IMR-90 (cell line): Measurements from ENCODE around the gene RAC2. TPM values are rescaled to one million over a fixed set of nuclear protein-coding genes. Genes with fewer than 3 reads are reported as not detected.

Source experiments
- ATAC-seq: fragments of 200-7000 bp; cut with Tn5 transposase; 2 replicates; pipeline ENCODE4 v1.9.1; 2020; ENCODE audit warnings: low read depth, mild to moderate bottlenecking, moderate library complexity
- BruUV-seq: library from RNA; stranded (reverse); fragments of 400-500 nt; replicated peaks from 2 replicates; lab custom pipeline; 2021; lab: Mats Ljungman, UMichigan
- CTCF ChIA-PET: fragments of 300-600 bp; formaldehyde crosslinking; extraction: SDS; loops from one replicate; lab custom pipeline; 2021; ENCODE audit warnings: antibody characterized with exemption; lab: Yijun Ruan, JAX
- POLR2A ChIA-PET: fragments of 300-600 bp; sonication (Branson Sonifier 250); formaldehyde crosslinking; loops from one replicate; lab custom pipeline; 2022; ENCODE audit warnings: antibody characterized with exemption; ENCODE audit not compliant: unreplicated experiment; lab: Charles Lee
- DNase-seq: peaks from one replicate; pipeline ENCODE4 v3.0.0; 2013
- H2AFZ ChIP-seq: replicated peaks from 2 replicates; pipeline ENCODE3; 2013; ENCODE audit warnings: low read length, mild to moderate bottlenecking; ENCODE audit not compliant: poor library complexity
- H2AK5ac ChIP-seq: 2 replicates; pipeline ENCODE4 v1.6.1; 2013; ENCODE audit warnings: low read depth, low read length, inconsistent platforms
- H2AK9ac ChIP-seq: replicated peaks from 2 replicates; pipeline ENCODE3; 2013; ENCODE audit warnings: mild to moderate bottlenecking, low read depth, low read length, moderate library complexity; ENCODE audit not compliant: poor library complexity
- H2BK120ac ChIP-seq: 2 replicates; pipeline ENCODE4 v1.6.1; 2013; ENCODE audit warnings: low read depth, low read length, inconsistent platforms
- H2BK15ac ChIP-seq: 3 replicates; pipeline ENCODE4 v1.6.1; 2013; ENCODE audit warnings: low read depth, low read length, inconsistent platforms
- H2BK20ac ChIP-seq: 2 replicates; pipeline ENCODE4 v1.6.1; 2013; ENCODE audit warnings: low read depth, mild to moderate bottlenecking, inconsistent platforms, low read length, moderate library complexity
- H2BK5ac ChIP-seq: 2 replicates; pipeline ENCODE4 v1.6.1; 2013; ENCODE audit warnings: mild to moderate bottlenecking, low read depth, low read length, inconsistent platforms; ENCODE audit not compliant: poor library complexity, severe bottlenecking
- H3K14ac ChIP-seq: replicated peaks from 2 replicates; pipeline ENCODE4 v1.6.1; 2013; ENCODE audit warnings: low read depth, low read length, inconsistent platforms
- H3K18ac ChIP-seq: 2 replicates; pipeline ENCODE4 v1.6.1; 2013; ENCODE audit warnings: low read depth, low read length, control low read depth
- H3K23ac ChIP-seq: 2 replicates; pipeline ENCODE4 v1.6.1; 2013; ENCODE audit warnings: low read depth, low read length, inconsistent platforms
- H3K27ac ChIP-seq: 2 replicates; pipeline ENCODE4 v1.5.1; 2013; ENCODE audit warnings: mild to moderate bottlenecking, control low read depth, low read length; ENCODE audit not compliant: insufficient read depth
- H3K27me3 ChIP-seq: 2 replicates; pipeline ENCODE4 v1.6.1; 2013; ENCODE audit warnings: low read length; ENCODE audit not compliant: control insufficient read depth, insufficient read depth
- H3K36me3 ChIP-seq: 2 replicates; pipeline ENCODE4 v1.6.1; 2013; ENCODE audit warnings: low read length, mixed read lengths; ENCODE audit not compliant: control insufficient read depth, insufficient read depth
- H3K4ac ChIP-seq: 2 replicates; pipeline ENCODE4 v1.6.1; 2013; ENCODE audit warnings: low read depth, low read length, inconsistent platforms
- H3K4me1 ChIP-seq: 2 replicates; pipeline ENCODE4 v1.6.1; 2013; ENCODE audit warnings: low read length, mixed read lengths; ENCODE audit not compliant: control insufficient read depth, insufficient read depth
- H3K4me2 ChIP-seq: 2 replicates; pipeline ENCODE4 v1.6.1; 2013; ENCODE audit warnings: low read depth, mild to moderate bottlenecking, control low read depth, low read length, moderate library complexity
- H3K4me3 ChIP-seq: 2 replicates; pipeline ENCODE4 v1.5.1; 2013; ENCODE audit warnings: low read depth, mild to moderate bottlenecking, control low read depth, low read length, moderate library complexity; ENCODE audit not compliant: insufficient read depth
- H3K56ac ChIP-seq: 2 replicates; pipeline ENCODE4 v1.6.1; 2013; ENCODE audit warnings: low read length, inconsistent platforms; ENCODE audit not compliant: insufficient read depth; ENCODE audit errors: extremely low read depth
- H3K79me1 ChIP-seq, 2 experiments: 2 replicates each; pipeline ENCODE4 v1.6.1; 2013; ENCODE audit warnings: low read length in 2 of 2, inconsistent platforms in 1 of 2, low read depth in 1 of 2
- H3K9ac ChIP-seq: 2 replicates; pipeline ENCODE4 v1.6.1; 2013; ENCODE audit warnings: low read depth, low read length, control low read depth
- H3K9me1 ChIP-seq: 2 replicates; pipeline ENCODE4 v1.6.1; 2013; ENCODE audit warnings: low read length, inconsistent platforms; ENCODE audit not compliant: insufficient read depth
- H3K9me3 ChIP-seq: 2 replicates; pipeline ENCODE4 v1.6.1; 2013; ENCODE audit warnings: low read length; ENCODE audit not compliant: control insufficient read depth, insufficient read depth
- H4K20me1 ChIP-seq: 2 replicates; pipeline ENCODE4 v1.6.1; 2013; ENCODE audit warnings: low read length, inconsistent platforms; ENCODE audit not compliant: insufficient read depth
- H4K5ac ChIP-seq: 2 replicates; pipeline ENCODE4 v1.6.1; 2013; ENCODE audit warnings: mild to moderate bottlenecking, low read depth, low read length, control low read depth
- H4K8ac ChIP-seq, 2 experiments: 2 replicates each; pipeline ENCODE4 v1.6.1; 2013; ENCODE audit warnings: low read depth in 2 of 2, low read length in 2 of 2, control low read depth in 1 of 2, inconsistent platforms in 1 of 2
- H4K91ac ChIP-seq: 2 replicates; pipeline ENCODE4 v1.6.1; 2013; ENCODE audit warnings: low read depth, low read length, inconsistent platforms; ENCODE audit not compliant: insufficient read depth
- BHLHE40 ChIP-seq: fragments of 150-350 bp; IDR thresholded peaks from 2 replicates; pipeline ENCODE4 v1.6.1; 2016; ENCODE audit warnings: mild to moderate bottlenecking, low read depth, low read length
- CHD1 ChIP-seq: IDR thresholded peaks from 2 replicates; pipeline ENCODE4 v1.6.1; 2012; ENCODE audit warnings: low read depth, low read length, improper control_type of control experiment
- CTCF ChIP-seq: conservative IDR thresholded peaks from 2 replicates; pipeline ENCODE4 v1.5.1; 2012; ENCODE audit warnings: mild to moderate bottlenecking, low read depth, low read length, improper control_type of control experiment
- FOS ChIP-seq: fragments of 150-350 bp; IDR thresholded peaks from 2 replicates; pipeline ENCODE4 v1.6.1; 2016; ENCODE audit warnings: low read depth, low read length
- MAZ ChIP-seq: IDR thresholded peaks from 2 replicates; pipeline ENCODE4 v1.6.1; 2012; ENCODE audit warnings: low read depth, mild to moderate bottlenecking, low read length, improper control_type of control experiment, moderate library complexity, borderline replicate concordance
- MXI1 ChIP-seq: IDR thresholded peaks from 2 replicates; pipeline ENCODE4 v1.6.1; 2012; ENCODE audit warnings: low read depth, mild to moderate bottlenecking, low read length, moderate library complexity, borderline replicate concordance
- NFE2L2 ChIP-seq: fragments of 150-350 bp; IDR thresholded peaks from 2 replicates; pipeline ENCODE4 v1.6.1; 2016; ENCODE audit warnings: low read depth, mild to moderate bottlenecking, low read length
- POLR2A ChIP-seq: IDR thresholded peaks from 2 replicates; pipeline ENCODE4 v1.6.1; 2012; ENCODE audit warnings: mild to moderate bottlenecking, low read depth, low read length
- RAD21 ChIP-seq: IDR thresholded peaks from 2 replicates; pipeline ENCODE4 v1.6.1; 2012; ENCODE audit warnings: low read length, improper control_type of control experiment
- RCOR1 ChIP-seq: IDR thresholded peaks from 2 replicates; pipeline ENCODE4 v1.6.1; 2012; ENCODE audit warnings: mild to moderate bottlenecking, low read length, improper control_type of control experiment; ENCODE audit not compliant: insufficient replicate concordance
- RFX5 ChIP-seq: IDR thresholded peaks from 2 replicates; pipeline ENCODE4 v1.8.0; 2012; ENCODE audit warnings: low read depth, mild to moderate bottlenecking, low read length, moderate library complexity
- SMC3 ChIP-seq: fragments of 150-350 bp; IDR thresholded peaks from 2 replicates; pipeline ENCODE4 v1.6.1; 2016; ENCODE audit warnings: low read depth, mild to moderate bottlenecking, antibody characterized with exemption, low read length, moderate library complexity
- WGBS, 2 experiments: methylation state at CpG; one replicate each; pipeline versions ENCODE4 v1.1.5 to v1.1.7; 2013; ENCODE audit warnings: missing lambda C conversion rate in 2 of 2; ENCODE audit not compliant: insufficient read length in 1 of 2; ENCODE audit errors: extremely low coverage in 2 of 2; 5-methylcytosine and 5-hydroxymethylcytosine counted together
- dilution Hi-C: fragments of 300-500 bp; cut with HindIII; formaldehyde crosslinking; loops from one replicate; pipeline ENCODE4 v1.14.3; 2018; ENCODE audit warnings: low sequenced_read_pairs; ENCODE audit not compliant: unreplicated experiment
- in situ Hi-C: fragments of 300-500 bp; cut with MboI; formaldehyde crosslinking; loops from 3 replicates; pipeline ENCODE4 v1.14.3; 2019; ENCODE audit warnings: low sequenced_read_pairs, inconsistent platforms, mixed read lengths
- intact Hi-C: fragments of 100-400 bp; cut with micrococcal nuclease; formaldehyde crosslinking; loops from 2 replicates; pipeline ENCODE4 v1.10.0; 2022
- polyA plus RNA-seq, 3 experiments: library from polyadenylated mRNA; depleted of rRNA; stranded (reverse); fragments of >200 nt; gene quantifications; 2 replicates each; pipeline ENCODE4 v1.2.3, GENCODE V29; 2012; ENCODE audit warnings: low replicate concordance in 1 of 3
- total RNA-seq: library from RNA; depleted of rRNA; stranded (reverse); fragments of >200 nt; gene quantifications from 2 replicates; pipeline ENCODE4 v1.2.3, GENCODE V29; 2012
- TF ChIP-seq, protein P1 (sequence below): fragments of 150-350 bp; IDR thresholded peaks from 2 replicates; pipeline ENCODE4 v1.6.1; 2017; ENCODE audit warnings: mild to moderate bottlenecking, antibody characterized with exemption, low read length, low read depth

Gene RAC2
- total and polyA plus RNA-seq, 2 of the 4 experiments (the other 2 are of a cell fraction) = 10.0 to 72.3 TPM

GRCh38 chr22:37244922-37245722 lies 1.1 kb upstream of the RAC2 start (continued):
- TF ChIP-seq MXI1 = no peak

DNA sequence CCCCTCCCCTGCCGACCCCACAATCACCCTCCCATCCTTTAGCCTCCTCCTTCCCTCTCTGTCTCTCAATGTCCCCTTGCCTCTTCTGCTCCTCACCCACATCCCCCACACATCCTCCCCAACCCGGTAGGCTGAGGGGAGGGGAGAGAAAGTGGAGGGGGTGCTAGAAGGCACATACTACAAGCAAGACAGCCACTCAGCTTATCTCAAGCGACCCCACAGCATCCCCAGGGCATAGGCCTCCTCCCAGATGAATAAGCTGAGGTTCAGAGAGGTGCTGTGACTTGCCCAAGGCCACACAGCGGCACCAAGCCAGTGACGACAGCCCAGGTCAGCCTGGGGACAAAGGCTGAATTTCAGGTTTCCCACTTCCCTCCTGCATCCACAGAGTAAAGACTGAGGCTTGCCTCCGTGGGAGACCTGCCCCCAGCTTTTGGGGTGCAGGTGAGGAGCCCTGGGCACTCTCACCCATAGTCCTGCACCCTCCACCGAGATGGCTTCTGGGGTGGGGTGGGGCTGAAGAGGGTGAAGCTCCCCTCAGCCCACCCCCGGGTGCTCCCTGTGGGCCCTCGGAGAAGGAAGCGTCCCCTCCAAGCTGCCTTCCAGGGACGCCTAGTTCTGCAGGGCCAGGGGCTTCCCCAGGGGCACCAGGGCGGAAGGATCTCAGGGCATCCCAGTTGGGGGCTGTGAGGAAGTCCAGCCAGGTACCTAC lies 511 bp downstream of the RAC2 start:
- peaks cover 14% of the 10 kb centered on the region for H3K4me1 ChIP-seq
- H4K20me1 ChIP-seq = no peaks in the 10 kb centered on the region
- no peak overlapping the region; the same call in 1 of the 2 replicates for H3K27ac ChIP-seq
- H2AK9ac ChIP-seq = peak overlapping the region; percentile 86
- H3K9me3 ChIP-seq = no peaks in the 10 kb centered on the region
- peak overlapping the region; percentile 11 for H4K5ac ChIP-seq
- BruUV-seq = no TSS peak
- H3K9me1 ChIP-seq = peaks cover 3% of the 10 kb centered on the region
- H3K14ac ChIP-seq = peak overlapping the region; percentile 89
- H3K4me3 ChIP-seq = peak overlapping the region; percentile 34
- H3K9ac ChIP-seq = peak overlapping the region; percentile 33
- H2BK15ac ChIP-seq = peak overlapping the region; percentile 81; the same call in 2 of the 3 replicates
- peak overlapping the region; percentile 66 for H2BK120ac ChIP-seq
- H3K18ac ChIP-seq = peak overlapping the region; percentile 15; the same call in 1 of the 2 replicates
- peaks cover 8 to 21% of the 10 kb centered on the region in 2 experiments; a peak in 3 of 4 replicates for H3K79me1 ChIP-seq
- H2AK5ac ChIP-seq = peak overlapping the region; percentile 95; the same call in 1 of the 2 replicates
- dilution Hi-C loops = no loop called here
- peak overlapping the region; percentile 62 to 91 for H4K8ac ChIP-seq
- POLR2A ChIA-PET = no interaction called here
- no peaks in the 10 kb centered on the region for H3K36me3 ChIP-seq
- ATAC-seq (no peak), DNase-seq (no peak)
- H4K91ac ChIP-seq = peak overlapping the region; percentile 81
- in situ Hi-C loops = no loop called here
- H2BK5ac ChIP-seq = peak overlapping the region; percentile 12
- peak overlapping the region; percentile 88 for H3K4ac ChIP-seq
- intact Hi-C loops = no loop called here
- no peaks in the 10 kb centered on the region for H3K27me3 ChIP-seq
- peak overlapping the region; percentile 78 for H3K4me2 ChIP-seq
- peak overlapping the region; percentile 95 for H2AFZ ChIP-seq
- WGBS, 2 experiments = no CpG with 5 or more reads among the region's 12 CpGs
- H3K56ac ChIP-seq = no peak overlapping the region
- CTCF ChIA-PET = interaction anchor here (0.9 kb wide), 1 partner anchor 17 kb away, joined by 4 read pairs; no protein-coding TSS in a partner anchor
- peak overlapping the region; percentile 20; the same call in 1 of the 2 replicates for H3K23ac ChIP-seq
- peak overlapping the region; percentile 21; the same call in 1 of the 2 replicates for H2BK20ac ChIP-seq
- TF ChIP-seq FOS (no peak), CHD1 (no peak), RFX5 (no peak), CTCF (no peak), MAZ (no peak), POLR2A (no peak), SMC3 (no peak), BHLHE40 (no peak), NFE2L2 (no peak), RAD21 (no peak), RCOR1 (no peak)
- TF ChIP-seq, protein P1, sequence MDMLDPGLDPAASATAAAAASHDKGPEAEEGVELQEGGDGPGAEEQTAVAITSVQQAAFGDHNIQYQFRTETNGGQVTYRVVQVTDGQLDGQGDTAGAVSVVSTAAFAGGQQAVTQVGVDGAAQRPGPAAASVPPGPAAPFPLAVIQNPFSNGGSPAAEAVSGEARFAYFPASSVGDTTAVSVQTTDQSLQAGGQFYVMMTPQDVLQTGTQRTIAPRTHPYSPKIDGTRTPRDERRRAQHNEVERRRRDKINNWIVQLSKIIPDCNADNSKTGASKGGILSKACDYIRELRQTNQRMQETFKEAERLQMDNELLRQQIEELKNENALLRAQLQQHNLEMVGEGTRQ = no peak
